ENCODE data around the gene C3orf70.

GRCh38 chr3:185046603-185047002 is 106.3 kb downstream of the C3orf70 start:
- TF ChIP-seq NFIC (IDR thresholded peaks at IDR 0.05) (no peak), TAF1 (IDR thresholded peaks at IDR 0.05; ENCODE audit: low read depth) (no peak)

Measured in Ishikawa (cell line).